Activated gamma-delta T cell (primary cell): ENCODE measurements around the gene CDC34.

Source experiments
- DNase-seq: peaks from one replicate; lab custom pipeline; 2025; lab: John Stamatoyannopoulos, UW
- total RNA-seq, 2 donors: gene quantifications; one replicate each; lab custom pipeline; 2026; lab: John Stamatoyannopoulos, UW

The CDC34 gene
- total RNA-seq, result 31.7 to 37.0 reads per million in 2 donors

GRCh38 chr19:531753-532560 is at the start of gene CDC34:
Gene CDC34, plus strand, starts transcription at chr19:531760. Its CDS starts 172 bp downstream, at chr19:531932.
- no peak for DNase-seq

GRCh38 chr19:482186-483041 is 49.1 kb upstream of the CDC34 start:
- DNase-seq, result no peak

- no peak for DNase-seq
These were observed 48.1 kb upstream of the CDC34 start for GRCh38 chr19:483332-484072.

- no peak for DNase-seq
These were observed 47.1 kb upstream of the CDC34 start for GRCh38 chr19:484494-484893.

GRCh38 chr19:485077-485476 is 46.5 kb upstream of the CDC34 start:
- DNase-seq, result no peak

- DNase-seq, result no peak
These were observed 45.9 kb upstream of the CDC34 start for GRCh38 chr19:485583-486236.

GRCh38 chr19:488505-489417 is 42.8 kb upstream of the CDC34 start:
- DNase-seq, result peak; percentile 94

- no peak for DNase-seq
These were observed 42.0 kb upstream of the CDC34 start for GRCh38 chr19:489418-490196.

GRCh38 chr19:491146-491741 is 40.3 kb upstream of the CDC34 start:
- DNase-seq, result no peak

GRCh38 chr19:492091-492531 is 39.4 kb upstream of the CDC34 start:
- peak; percentile 59 for DNase-seq

GRCh38 chr19:493391-494170 is 38.0 kb upstream of the CDC34 start:
- DNase-seq, result no peak

- no peak for DNase-seq
These were observed 37.1 kb upstream of the CDC34 start for GRCh38 chr19:494171-495080.

- DNase-seq, result no peak
These were observed 36.5 kb upstream of the CDC34 start for GRCh38 chr19:495081-495401.

GRCh38 chr19:495402-496111 is 36.0 kb upstream of the CDC34 start:
- no peak for DNase-seq

- DNase-seq, result no peak
These were observed 35.4 kb upstream of the CDC34 start, which contains the start of gene MADCAM1 for GRCh38 chr19:496112-496665. Gene MADCAM1, plus strand, starts transcription at chr19:496486. Its CDS starts 14 bp downstream, at chr19:496500.

GRCh38 chr19:496986-497385 is 34.6 kb upstream of the CDC34 start:
- no peak for DNase-seq

GRCh38 chr19:497491-497868 is 34.1 kb upstream of the CDC34 start:
- DNase-seq, result no peak
